Thyroid gland (tissue), 4 donors: ENCODE data around the gene PLB1.

ENCODE experiments used
- POLR2A ChIP-seq, 2 donors: fragments of 450-650 bp; IDR thresholded peaks; one replicate each; pipeline ENCODE4 v1.6.1; 2017; ENCODE audit warnings: antibody characterized with exemption in 2 of 2, mild to moderate bottlenecking in 2 of 2, moderate library complexity in 1 of 2
- TF ChIP-seq, protein P1 (sequence below), 6 experiments: fragments of 200-600 bp in 3 of 6; fragments of 450-650 bp in 3 of 6; sonication (generic) in 3 of 6; IDR thresholded peaks; one replicate each; pipeline ENCODE4 v1.5.1; 2016 to 2019; ENCODE audit warnings: antibody characterized with exemption in 6 of 6, mild to moderate bottlenecking in 2 of 6, inconsistent platforms in 1 of 6, moderate library complexity in 1 of 6

DNA sequence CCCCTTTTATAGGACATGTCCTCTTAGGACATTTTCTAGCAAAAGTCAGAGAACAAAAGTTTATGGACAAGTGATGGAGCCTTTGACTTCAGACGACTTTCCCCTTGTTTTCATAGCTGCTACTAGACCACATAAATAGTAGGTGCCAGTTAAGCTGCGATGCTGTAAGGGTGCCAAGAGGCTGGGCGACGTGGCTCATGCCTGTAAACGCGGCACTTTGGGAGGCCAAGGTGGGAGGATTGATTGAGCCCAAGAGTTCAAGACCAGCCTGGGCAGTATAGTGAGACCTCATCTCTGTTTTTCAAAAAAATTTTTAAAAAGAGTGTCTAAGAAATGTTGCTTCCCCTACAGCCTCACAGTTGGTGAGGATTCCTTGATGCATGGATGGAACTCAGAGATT lies 2.2 kb upstream of the PLB1 start:
- TF ChIP-seq POLR2A (IDR thresholded peaks at IDR 0.05) = no peak
- TF ChIP-seq, protein P1, sequence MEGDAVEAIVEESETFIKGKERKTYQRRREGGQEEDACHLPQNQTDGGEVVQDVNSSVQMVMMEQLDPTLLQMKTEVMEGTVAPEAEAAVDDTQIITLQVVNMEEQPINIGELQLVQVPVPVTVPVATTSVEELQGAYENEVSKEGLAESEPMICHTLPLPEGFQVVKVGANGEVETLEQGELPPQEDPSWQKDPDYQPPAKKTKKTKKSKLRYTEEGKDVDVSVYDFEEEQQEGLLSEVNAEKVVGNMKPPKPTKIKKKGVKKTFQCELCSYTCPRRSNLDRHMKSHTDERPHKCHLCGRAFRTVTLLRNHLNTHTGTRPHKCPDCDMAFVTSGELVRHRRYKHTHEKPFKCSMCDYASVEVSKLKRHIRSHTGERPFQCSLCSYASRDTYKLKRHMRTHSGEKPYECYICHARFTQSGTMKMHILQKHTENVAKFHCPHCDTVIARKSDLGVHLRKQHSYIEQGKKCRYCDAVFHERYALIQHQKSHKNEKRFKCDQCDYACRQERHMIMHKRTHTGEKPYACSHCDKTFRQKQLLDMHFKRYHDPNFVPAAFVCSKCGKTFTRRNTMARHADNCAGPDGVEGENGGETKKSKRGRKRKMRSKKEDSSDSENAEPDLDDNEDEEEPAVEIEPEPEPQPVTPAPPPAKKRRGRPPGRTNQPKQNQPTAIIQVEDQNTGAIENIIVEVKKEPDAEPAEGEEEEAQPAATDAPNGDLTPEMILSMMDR (IDR thresholded peaks at IDR 0.05) = no peak
